Smooth muscle cell (in vitro differentiated cells): ENCODE data around the gene KIF20B. TPM values are rescaled to one million over a fixed set of nuclear protein-coding genes. Genes with fewer than 3 reads are reported as not detected.

Experiments
- DNase-seq: peaks from one replicate; lab custom pipeline; 2025; ENCODE audit not compliant: unreplicated experiment; lab: John Stamatoyannopoulos, UW
- H2AFZ ChIP-seq: fragments of 200-600 bp; sonication (generic); 2 replicates; pipeline ENCODE4 v1.6.0; 2016; ENCODE audit warnings: antibody characterized with exemption, low read depth, mild to moderate bottlenecking
- H3F3A ChIP-seq: fragments of 200-600 bp; sonication (generic); 2 replicates; pipeline ENCODE4 v1.6.0; 2017; ENCODE audit warnings: antibody characterized with exemption, low read depth
- H3K27ac ChIP-seq: fragments of 200-600 bp; sonication (generic); 2 replicates; pipeline ENCODE4 v1.5.1; 2016; ENCODE audit warnings: low read depth, mild to moderate bottlenecking
- H3K27me3 ChIP-seq: fragments of 200-600 bp; sonication (generic); 2 replicates; pipeline ENCODE4 v1.6.1; 2016; ENCODE audit warnings: low read depth, mild to moderate bottlenecking
- H3K36me3 ChIP-seq: fragments of 200-600 bp; sonication (generic); 2 replicates; pipeline ENCODE4 v1.5.1; 2016; ENCODE audit warnings: low read depth
- H3K4me1 ChIP-seq: fragments of 200-600 bp; sonication (generic); 2 replicates; pipeline ENCODE4 v1.5.1; 2016; ENCODE audit warnings: low read depth
- H3K4me2 ChIP-seq: fragments of 200-600 bp; sonication (generic); 2 replicates; pipeline ENCODE4 v1.6.0; 2016; ENCODE audit warnings: mild to moderate bottlenecking
- H3K4me3 ChIP-seq: fragments of 200-600 bp; sonication (generic); 2 replicates; pipeline ENCODE4 v1.5.1; 2016; ENCODE audit warnings: mild to moderate bottlenecking
- H3K79me2 ChIP-seq: fragments of 200-600 bp; sonication (generic); 2 replicates; pipeline ENCODE4 v1.6.0; 2016; ENCODE audit warnings: low read depth, mild to moderate bottlenecking
- H3K9ac ChIP-seq: fragments of 200-600 bp; sonication (generic); 2 replicates; pipeline ENCODE4 v1.6.0; 2016; ENCODE audit warnings: low read depth
- H3K9me3 ChIP-seq: fragments of 200-600 bp; sonication (generic); replicated peaks from 2 replicates; pipeline ENCODE4 v1.5.1; 2016; ENCODE audit warnings: low read depth
- H4K20me1 ChIP-seq: fragments of 200-600 bp; sonication (generic); 2 replicates; pipeline ENCODE4 v1.6.0; 2016; ENCODE audit warnings: low read depth
- CTCF ChIP-seq: fragments of 200-600 bp; sonication (generic); IDR thresholded peaks from 2 replicates; pipeline ENCODE4 v1.5.1; 2017; ENCODE audit warnings: borderline replicate concordance, mild to moderate bottlenecking, antibody characterized with exemption; ENCODE audit not compliant: insufficient read depth, poor library complexity, severe bottlenecking
- WGBS: methylation state at CpG from one replicate; pipeline ENCODE4 v1.1.7; 2016; ENCODE audit warnings: low lambda C conversion rate; 5-methylcytosine and 5-hydroxymethylcytosine counted together
- polyA plus RNA-seq: library from polyadenylated mRNA; unstranded; fragments of >200 nt; fragmentation: Nextera tagmentation; extraction: Ambion mirVana; gene quantifications from 2 replicates; pipeline ENCODE4 v1.2.1, GENCODE V29; 2016
- total RNA-seq: library from RNA; depleted of rRNA; stranded (reverse); fragments of >200 nt; gene quantifications from 2 replicates; pipeline ENCODE4 v1.2.3, GENCODE V29; 2014

Gene KIF20B
- total and polyA plus RNA-seq, 2 experiments from 2014 or later = 4.5 to 6.0 TPM

GRCh38 chr10:89653410-89653869 is 48.0 kb upstream of the KIF20B start:
- Histone ChIP-seq H3K4me3 (no peak overlapping the region), H3K9ac (no peak overlapping the region), H3K27ac (no peak overlapping the region), H3K4me2 (peak overlapping the region; percentile 8), H3K9me3 (no peaks in the 10 kb centered on the region), H3K79me2 (no peaks in the 10 kb centered on the region), H4K20me1 (no peaks in the 10 kb centered on the region), H3K4me1 (no peaks in the 10 kb centered on the region), H3F3A (no peaks in the 10 kb centered on the region), H3K27me3 (no peaks in the 10 kb centered on the region), H2AFZ (no peak overlapping the region), H3K36me3 (no peaks in the 10 kb centered on the region)
- TF ChIP-seq CTCF = no peak
- no peak for DNase-seq
- WGBS = 74% methylated on average over 6 of the region's 6 CpGs

- Histone ChIP-seq H2AFZ (no peak overlapping the region), H3K79me2 (no peaks in the 10 kb centered on the region), H3K9me3 (no peaks in the 10 kb centered on the region), H3K4me3 (no peak overlapping the region), H3K36me3 (no peaks in the 10 kb centered on the region), H3F3A (no peaks in the 10 kb centered on the region), H4K20me1 (no peaks in the 10 kb centered on the region), H3K9ac (no peak overlapping the region), H3K27ac (no peak overlapping the region), H3K27me3 (no peaks in the 10 kb centered on the region), H3K4me2 (no peak overlapping the region), H3K4me1 (no peaks in the 10 kb centered on the region)
- 82% methylated on average over 1 of the region's 1 CpG for WGBS
- TF ChIP-seq CTCF = no peak
- DNase-seq = no peak
Measured at GRCh38 chr10:89655722-89656121, 45.7 kb upstream of the KIF20B start.

- H3K27ac ChIP-seq = no peak overlapping the region
- no peak overlapping the region for H3K4me3 ChIP-seq
- no peaks in the 10 kb centered on the region for H3K79me2 ChIP-seq
- H3K9ac ChIP-seq = no peak overlapping the region
- H3K27me3 ChIP-seq = no peaks in the 10 kb centered on the region
- WGBS = 74% methylated on average over 1 of the region's 1 CpG
- no peaks in the 10 kb centered on the region for H3K36me3 ChIP-seq
- H3K4me2 ChIP-seq = no peak overlapping the region
- DNase-seq = no peak
- no peak for TF ChIP-seq CTCF
- H3K4me1 ChIP-seq = no peaks in the 10 kb centered on the region
- H2AFZ ChIP-seq = no peak overlapping the region
- no peaks in the 10 kb centered on the region for H4K20me1 ChIP-seq
- H3K9me3 ChIP-seq = no peaks in the 10 kb centered on the region
- no peaks in the 10 kb centered on the region for H3F3A ChIP-seq
Measured at GRCh38 chr10:89657302-89657701, 44.1 kb upstream of the KIF20B start.
